Right renal pelvis (tissue), 4 donors: Measurements from ENCODE around the gene MYO1D. TPM values are rescaled to one million over a fixed set of nuclear protein-coding genes. Genes with fewer than 3 reads are reported as not detected.

Experiments used
- DNase-seq, 4 donors: peaks; one replicate each; pipeline ENCODE4 v3.0.0-alpha.2; 2013; ENCODE audit warnings: low read depth in 4 of 4, low spot score in 3 of 4, missing footprints in 1 of 4
- polyA plus RNA-seq, 4 donors: library from polyadenylated mRNA; unstranded; fragments of 120-200 nt; gene quantifications; one replicate each; pipeline ENCODE4 v1.2.1, GENCODE V29; 2013; ENCODE audit not compliant: insufficient read length in 4 of 4

MYO1D gene
- polyA plus RNA-seq, 4 donors = 28.6 to 33.3 (median 29.4) TPM

DNA sequence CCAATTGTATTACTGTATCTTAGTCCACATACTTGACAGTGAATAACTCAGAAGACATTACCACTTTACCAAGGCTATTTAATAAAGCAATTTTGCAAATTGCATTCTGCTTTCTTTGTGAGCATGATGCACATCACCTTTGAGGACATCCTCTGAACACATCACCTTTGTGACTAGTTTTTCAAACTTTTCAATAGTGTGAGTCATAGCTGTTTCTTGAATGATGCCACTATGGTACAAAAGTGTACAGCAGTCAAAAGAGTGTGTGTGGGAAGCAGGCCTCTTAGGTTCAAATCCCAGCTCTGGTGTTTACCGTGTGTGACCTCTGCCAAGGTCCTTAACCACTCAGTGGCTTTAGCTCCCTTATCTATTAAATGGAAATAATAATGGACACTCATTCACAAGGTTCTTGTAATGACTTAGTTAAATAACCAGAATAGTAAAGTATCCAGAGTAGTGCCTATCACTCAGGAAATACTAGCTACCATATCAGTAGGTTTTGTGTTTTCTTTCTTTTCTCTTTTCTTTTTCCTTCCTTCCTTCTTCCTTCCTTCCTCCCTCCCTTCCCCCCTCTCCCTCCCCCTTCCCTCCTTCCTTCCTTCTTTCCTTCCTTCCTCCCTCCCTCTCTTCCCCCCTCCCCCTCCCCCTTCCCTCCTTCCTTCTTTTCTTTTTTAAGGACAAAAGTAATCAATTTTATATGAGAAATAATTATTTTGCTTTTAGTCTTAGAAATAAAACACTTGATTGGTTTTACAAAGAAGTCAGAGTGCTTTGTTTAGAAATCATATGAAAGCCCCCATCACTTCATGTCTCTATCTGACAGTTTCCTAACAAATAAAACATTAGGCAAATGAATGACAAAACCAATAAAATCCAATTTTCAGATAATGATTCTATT, 178.9 kb downstream of the MYO1D start:
- DNase-seq = no peak

DNA sequence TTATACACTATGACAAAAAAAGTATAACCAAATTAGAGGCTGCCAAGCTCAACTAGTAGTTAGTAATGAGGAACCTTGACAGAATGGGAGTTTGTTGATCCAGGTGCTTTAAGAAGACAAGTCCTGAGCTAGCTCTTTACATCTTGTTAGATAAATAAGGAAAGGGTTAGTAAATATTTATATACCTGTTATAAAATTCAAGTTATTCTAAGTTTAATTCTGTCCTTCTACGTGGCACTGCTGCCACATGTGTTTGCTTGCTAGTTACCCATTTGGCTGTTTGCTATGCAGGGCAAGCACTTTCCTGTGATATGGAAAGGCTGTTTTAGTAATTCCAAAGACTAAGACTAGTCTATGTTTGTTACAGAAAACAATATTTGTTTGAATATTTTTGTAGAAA, 180.5 kb downstream of the MYO1D start:
- DNase-seq = no peak

DNA sequence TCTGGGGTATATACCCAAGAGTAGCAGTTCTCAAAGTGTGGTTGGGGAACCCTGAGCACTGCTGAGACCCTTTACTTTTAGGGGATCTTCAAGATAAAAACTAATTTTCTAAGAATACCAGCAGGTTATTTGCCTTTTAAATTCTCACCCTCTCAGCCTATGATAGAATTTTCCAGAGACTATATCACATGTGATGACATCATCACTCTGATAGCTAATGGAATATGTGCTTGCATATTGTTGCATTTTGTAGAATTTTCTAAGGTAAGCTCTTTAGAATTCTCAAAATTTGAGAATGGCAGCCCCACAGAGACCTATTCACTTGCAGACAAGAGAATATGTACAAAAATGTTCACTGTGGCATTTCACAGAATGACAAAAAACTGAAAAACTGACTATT, 181.1 kb downstream of the MYO1D start:
- no peak for DNase-seq

DNA sequence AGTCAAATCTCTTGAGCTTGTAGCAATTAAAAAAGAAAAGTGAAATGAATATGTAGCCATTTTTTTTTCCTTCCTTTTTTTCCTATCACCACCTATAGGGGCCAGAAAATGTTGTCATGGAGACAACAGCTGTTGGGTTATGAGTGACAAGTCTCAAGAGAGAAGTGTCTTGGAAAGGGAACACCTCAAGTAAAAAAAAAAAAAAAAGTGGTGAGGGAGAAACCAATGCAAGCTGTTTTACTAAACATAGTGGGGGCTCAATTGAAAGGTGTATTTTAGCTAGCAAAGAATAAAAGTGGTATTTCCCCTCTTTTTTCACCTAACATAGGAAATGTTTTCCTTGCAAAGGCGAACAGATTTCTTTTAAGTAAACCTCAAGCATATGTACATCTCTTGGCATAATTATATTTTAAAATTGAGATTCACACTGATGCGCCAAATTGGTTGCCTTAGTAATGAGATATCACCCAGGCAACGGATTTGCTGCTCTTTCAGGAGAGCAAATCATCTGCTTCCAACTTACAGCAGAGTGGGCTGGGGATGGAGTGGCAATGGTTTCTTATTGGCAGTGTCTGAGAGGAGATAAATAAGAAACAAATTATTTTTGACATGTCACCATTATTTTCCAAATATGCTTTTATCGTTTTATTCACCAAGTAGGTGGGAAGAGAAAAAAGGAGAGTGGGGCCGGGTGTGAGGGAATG, 183.6 kb downstream of the MYO1D start:
- DNase-seq = no peak

DNA sequence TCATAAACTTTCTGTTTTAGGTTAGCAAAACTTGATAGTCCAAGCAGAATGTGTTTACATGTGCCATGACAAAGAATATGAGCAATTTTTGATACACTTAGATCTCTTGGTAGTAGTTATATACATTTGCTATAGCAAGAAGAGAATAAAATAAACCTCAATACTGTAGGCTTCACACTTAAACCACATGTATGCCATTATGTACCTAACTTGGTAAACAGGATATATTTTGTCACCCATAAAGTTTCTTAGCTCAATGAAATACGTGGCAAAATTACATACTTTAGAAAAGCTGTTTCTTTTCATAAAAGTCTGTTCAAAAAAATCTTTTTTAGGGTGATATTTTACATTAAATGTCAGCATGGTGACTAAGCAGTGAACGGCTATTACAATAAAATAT, 184.7 kb downstream of the MYO1D start:
- no peak for DNase-seq

DNA sequence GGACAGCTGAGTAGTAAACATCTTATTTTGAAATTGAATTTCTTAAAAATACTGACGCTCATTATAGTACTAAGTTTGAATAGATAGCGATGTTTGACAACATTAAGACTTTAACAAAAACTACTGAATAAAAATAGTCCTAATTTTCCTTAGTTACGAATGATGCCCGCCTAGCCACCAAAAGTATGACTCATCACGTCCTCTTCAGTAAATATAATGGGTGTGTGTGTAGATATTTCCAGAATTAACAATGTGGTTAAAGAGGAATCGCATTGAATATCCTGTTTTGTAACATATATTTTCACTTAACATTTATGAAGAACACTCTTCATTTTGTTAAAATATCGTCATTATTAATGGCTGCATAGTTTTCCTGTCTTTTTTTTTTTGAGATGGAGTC, 187.6 kb downstream of the MYO1D start:
- DNase-seq = no peak

DNA sequence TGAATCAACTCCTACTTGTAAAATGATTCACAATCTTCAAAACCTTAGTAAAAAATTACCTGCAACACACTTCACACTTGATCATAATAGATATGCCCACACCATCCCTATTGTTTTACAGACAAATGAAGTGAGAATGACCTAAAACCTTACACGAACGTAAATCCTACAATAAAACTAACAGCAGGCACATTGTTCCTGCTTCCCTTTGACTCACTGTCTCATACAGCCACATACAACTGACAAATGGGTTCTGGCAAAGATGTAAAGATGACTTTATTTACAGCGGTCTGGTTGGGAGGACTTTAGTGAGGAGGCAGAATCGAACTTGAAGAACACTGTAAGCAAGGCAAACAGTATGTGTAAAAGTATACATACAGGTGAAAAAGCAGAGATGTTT, 188.7 kb downstream of the MYO1D start:
- no peak for DNase-seq

DNA sequence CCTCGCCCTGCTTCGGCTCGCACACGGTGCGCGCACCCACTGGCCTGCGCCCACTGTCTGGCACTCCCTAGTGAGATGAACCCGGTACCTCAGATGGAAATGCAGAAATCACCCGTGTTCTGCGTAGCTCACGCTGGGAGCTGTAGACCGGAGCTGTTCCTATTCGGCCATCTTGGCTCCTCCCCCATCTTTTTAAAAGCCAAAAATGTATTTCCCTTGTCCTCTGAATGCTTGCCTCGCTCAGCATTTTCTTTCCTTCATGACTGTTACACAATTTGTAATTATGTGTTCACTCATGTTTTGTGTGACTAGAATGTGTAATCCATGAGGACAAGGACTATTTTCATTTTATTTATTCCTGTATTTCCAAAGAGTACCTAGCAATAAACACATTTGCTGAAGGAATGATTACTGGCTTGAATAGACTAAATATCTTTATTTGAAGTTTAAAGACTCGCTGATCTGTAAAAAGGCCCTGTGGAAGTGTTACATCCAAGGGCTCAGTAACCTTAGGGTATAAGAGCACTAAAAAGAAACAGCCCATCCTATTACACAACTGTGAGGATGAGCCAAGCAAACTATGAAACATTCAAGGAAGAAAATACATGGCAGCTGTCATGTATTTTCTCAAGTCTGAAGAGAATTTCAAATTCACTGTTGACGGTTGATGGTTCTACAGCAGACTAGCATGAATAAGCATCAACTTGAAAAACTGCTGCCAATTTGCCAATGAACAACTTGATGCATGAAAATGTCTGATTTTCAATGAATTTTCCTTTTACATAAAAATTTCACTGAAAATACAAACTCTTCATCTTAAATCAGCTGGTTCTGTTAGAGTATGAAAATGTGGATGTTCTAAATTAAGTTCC, 192.6 kb downstream of the MYO1D start:
- DNase-seq = no peak

DNA sequence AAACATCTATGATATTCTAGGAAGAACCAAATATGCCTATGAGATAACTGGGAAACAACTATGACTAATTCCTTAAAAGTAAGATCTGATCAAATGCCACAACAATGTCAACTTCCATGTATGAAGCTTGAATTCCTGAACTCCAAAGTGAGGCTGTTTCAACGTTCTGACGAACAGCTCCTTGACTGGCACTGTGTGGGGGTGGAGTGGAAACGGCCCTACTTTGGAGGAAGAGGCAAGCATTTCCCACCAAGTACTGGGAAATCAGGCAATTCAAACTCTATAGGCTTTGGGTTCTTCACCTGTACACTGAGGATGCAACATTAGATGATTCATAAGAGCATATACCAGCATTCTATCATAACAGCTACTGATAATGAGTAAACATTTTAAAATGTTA, 203.0 kb downstream of the MYO1D start:
- DNase-seq = no peak

DNA sequence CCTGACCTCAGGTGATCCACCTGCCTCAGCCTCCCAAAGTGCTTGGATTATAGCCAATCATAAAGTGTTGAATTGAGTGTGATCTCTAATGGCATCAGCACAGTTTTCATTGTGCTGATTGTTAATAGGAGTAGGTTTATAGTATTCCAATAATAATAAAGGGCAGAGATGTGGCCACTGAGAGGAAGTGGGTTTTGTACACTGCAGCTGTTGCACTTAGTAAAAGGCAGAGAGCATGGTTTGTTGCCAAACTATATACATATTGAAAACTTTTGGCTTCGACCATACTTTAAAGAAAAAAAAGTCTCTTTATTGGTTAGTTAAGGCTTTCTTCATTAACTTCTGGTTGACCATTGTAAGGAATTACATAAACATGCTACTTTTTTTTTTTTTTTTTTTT, 204.2 kb downstream of the MYO1D start:
- no peak for DNase-seq

DNA sequence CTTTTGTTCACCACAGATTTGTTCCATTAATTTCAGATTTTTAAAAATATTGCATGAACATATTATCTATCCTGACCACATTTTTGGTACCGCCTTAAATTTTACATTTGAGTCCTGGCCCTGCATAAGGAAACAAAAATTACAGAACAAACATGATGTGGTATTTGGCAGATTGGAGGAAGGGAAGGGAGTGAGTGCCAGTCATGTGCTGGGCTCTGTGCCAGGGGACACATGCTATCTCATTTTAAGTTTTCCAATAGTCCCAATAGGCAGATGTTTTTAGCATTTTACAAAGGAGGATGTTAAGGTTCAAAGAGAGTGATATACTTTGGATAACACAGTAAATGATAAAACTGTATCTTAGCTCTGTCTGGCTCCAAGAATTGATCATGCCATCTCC, 205.0 kb downstream of the MYO1D start:
- DNase-seq = no peak

DNA sequence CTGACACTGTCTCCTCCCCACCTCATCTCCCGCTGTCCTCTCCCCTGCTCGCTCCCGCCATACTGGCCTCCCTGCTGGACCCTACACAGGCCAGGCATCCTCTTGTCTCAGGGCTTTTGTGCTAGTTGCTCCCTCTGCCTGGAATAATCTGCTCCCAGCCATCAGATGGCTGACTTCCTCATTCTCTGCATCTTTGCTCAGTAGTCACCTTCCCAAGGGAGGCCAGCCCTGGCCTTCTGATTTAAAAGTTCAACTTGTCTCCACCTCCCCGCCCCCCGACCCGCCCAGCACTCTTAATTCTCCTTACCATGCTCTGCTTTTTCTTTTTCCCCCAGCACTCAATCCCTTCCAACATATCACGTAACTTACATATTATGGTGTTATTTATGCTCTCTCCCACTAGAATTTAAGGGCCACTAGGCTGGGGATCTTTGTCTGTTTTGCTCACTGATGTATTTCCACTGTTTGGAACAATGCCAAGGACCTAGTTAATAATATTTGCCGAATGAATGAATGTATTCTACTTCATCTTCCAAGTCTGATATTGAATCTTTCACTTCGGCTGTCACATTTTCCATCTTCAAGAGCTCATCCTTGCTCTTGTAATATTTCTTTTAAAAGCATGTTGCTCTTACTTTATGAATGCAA, 211.9 kb downstream of the MYO1D start:
- DNase-seq = no peak

DNA sequence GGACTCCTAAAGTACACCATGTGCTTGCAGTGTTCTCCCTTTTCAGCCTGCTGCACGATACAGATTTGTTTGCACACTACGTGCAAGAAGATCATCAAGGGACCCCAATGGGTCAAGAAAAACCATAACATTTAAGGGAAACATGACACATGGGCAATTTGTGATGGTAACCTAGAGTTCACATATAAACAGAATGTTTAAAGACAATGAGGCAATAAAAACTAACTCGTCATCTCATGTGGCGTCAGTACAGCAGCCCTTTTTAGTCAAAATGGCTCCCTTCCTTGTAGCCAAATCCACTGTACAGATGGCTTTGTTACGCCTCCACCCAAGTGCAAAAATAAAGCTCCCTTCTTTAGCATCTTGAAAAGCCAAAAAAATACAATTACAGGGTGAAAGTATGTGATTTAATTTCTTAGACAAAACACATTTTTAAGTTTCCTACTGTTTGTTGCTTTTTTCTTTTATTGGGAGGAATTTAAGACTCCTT, 216.4 kb downstream of the MYO1D start:
- DNase-seq = no peak

DNA sequence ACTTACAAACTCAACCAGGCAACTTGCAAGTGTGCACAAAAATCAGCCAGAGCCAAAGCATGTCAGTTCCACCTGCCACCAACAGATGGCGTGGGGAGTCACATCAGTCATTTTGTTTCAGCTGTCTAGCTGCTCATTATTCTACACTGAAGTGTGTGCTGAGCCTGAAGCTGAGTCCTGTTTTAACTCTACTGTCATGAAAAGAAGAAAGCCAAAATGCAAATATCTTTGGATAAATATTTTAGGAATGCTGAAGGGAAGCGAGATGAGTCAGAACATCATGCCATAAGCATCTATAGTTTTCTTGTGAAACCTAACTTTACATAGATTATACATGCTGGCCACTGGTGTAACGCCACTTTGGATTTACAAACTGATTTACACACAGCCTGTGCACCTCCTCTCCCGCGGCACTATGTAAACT, 217.5 kb downstream of the MYO1D start:
- DNase-seq = peak; percentile 44 to 62 (median 50)

DNA sequence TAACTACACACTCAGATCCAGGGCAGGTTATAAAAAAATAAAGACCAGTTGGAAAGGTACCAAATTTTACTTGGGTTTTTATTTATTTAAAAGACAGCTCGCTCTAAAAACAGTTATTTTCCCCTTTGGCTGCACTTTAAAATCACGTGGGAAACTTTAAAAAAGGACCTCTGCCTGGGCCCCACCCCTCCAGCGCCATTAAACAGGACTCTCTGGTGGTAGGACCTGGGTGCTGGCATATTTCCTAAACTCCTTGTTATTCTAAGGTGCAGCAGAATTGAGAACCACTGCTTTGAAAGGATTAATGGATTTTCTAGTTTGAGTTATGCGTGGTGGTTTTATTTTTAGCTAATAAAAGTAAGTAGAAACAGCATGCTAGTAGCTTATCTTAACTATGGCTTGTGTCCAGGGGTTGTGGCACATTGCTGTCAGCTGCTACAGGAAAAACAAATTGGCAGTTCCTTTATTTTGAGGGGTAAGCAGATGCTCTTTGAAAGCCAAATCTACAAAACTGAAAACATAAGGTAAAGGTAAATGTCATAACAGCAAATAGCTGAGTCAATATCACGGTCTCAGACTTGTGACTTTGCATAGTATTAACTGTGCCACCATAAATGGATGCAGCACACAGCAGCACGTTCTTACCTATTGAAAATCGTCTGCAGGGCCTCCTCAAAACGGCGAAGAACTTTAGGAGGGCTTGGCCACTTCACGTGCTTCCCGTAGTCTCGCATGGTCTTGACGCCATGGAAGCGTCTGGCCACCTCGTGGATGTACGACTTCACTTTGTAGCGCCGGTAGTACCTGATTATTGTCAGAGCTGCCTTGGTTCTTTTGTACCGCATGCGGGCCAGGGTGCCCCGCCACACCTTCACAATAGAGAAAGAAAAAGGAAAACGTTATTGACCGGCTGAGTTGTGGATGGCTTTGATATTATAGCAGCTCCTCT, 218.2 kb downstream of the MYO1D start:
- no peak for DNase-seq

DNA sequence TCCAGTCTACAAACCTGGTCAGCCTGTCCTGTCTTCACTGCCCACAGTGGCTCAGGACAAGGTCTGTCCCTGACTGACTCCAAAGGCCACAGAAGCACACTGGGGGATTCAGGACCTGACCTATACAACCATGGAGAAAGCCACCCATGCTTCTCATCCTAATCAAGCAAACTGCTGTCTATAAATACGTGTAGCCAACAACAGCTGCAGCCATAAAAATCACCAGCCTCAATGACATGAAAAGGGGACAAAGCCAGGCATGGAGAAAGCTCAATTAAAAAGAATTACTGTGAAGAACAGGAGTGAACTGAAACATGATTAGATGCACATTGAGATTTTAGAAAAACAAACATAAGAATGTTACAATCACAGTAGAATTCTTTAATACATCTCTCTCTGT, 220.0 kb downstream of the MYO1D start:
- DNase-seq = no peak

DNA sequence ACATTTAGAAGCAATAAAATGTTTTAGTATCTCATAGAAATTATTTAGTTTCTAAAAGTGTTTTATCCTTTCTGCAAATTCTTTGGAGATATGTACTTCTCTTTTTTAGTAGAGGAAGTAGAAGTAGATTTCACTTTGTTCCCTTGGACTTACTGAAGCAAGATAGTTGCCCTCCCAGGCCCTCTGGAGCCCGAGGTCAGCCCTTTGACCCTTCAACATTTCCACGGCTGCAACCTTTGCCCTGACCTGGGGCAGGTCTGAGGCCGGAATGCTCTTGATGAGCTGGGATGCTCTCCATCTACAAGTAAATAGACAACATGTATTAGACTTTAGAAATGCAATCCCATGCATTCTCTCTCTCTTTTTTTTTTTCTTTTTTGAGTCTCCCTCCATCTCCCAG, 222.6 kb downstream of the MYO1D start:
- no peak for DNase-seq

DNA sequence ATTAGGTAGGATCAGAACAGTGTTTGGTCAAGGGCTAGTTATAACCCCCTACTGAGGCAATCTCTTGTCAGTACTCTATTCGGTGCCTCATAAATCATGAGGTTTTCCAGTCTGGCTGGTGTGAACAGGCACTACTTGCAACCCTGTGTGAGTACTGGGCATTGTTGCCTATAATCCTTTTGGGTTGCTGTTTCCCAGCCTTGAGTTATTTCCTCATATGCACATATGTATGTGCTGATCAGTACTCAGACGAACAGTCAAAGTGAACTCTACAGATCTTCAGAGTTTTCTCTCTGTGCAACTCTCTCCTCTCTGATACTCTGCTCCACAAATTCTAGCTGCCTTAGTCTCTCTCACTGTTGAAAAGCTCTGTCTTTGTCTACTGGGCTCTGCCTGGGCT, 225.8 kb downstream of the MYO1D start:
- DNase-seq = no peak

DNA sequence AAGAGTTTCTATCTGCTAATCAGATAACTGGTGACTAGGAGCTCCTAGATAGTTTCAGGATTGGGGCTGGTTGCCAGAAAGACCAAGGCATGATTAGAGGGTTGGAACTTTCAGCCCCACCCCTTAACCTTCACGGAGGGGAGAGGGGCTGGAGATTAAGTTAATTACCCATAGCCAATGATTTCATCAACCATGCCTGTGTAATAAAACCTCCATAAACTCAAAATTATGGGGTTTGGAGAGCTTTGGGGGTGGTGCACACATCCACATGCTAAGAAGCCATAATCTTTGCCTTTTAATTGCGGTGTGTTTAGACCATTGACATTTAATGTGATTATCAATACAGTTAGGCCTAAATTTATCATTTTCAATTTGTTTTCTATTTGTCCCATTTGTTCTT, 228.5 kb downstream of the MYO1D start:
- no peak for DNase-seq
